ENCODE measurements around the gene PACS1. TPM values are rescaled to one million over a fixed set of nuclear protein-coding genes. Genes with fewer than 3 reads are reported as not detected.

PACS1 gene
- total RNA-seq, 1 donor from 2014 or later, result 49.9 TPM

- H3K4me3 Mint-ChIP-seq, result no peak overlapping the region
- H3K4me1 Mint-ChIP-seq (ENCODE audit: unreplicated experiment), result no peaks in the 10 kb centered on the region
- H3K27me3 Mint-ChIP-seq, result no peaks in the 10 kb centered on the region
- DNase-seq (ENCODE audit: extremely low spot score, unreplicated experiment), result no peak
- peaks cover 15% of the 10 kb centered on the region for H3K36me3 Mint-ChIP-seq
- no peak for TF ChIP-seq CTCF (conservative IDR thresholded peaks at IDR 0.05)
- H3K27ac Mint-ChIP-seq, result no peak overlapping the region
- no peaks in the 10 kb centered on the region for H3K9me3 Mint-ChIP-seq
Measured at GRCh38 chr11:66237867-66238266, 167.8 kb downstream of the PACS1 start.

DNA sequence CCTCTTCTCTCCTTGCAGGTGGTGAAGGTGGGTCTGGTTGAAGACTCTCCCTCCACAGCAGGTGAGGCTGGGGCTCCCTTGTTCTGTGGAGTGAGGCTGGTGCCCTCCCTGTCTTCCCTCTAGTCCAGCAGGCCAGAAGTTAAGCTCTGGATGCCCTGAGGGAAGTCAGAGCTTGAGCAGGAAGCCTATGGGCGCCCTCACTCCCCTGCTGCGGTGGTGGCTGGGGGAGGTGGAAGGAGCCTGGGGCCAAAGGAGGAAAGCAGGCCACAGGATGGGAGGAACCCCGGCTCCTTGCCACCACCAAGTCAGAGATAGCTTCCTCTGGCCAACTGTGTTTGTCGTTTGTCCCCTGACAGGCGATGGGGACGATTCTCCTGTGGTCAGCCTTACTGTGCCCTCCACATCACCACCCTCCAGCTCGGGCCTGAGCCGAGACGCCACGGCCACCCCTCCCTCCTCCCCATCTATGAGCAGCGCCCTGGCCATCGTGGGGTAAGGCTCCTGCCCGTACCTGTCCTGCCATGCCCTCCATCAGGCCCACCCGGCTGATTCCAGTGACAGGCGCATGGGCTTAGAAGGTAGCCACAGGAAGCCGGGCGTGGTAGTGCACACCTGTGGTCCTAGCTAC lies 168.8 kb downstream of the PACS1 start:
- DNase-seq (ENCODE audit: extremely low spot score, unreplicated experiment), result no peak
- no peak for TF ChIP-seq CTCF (conservative IDR thresholded peaks at IDR 0.05)
- Mint-ChIP-seq H3K4me1 (ENCODE audit: unreplicated experiment) (no peaks in the 10 kb centered on the region), H3K4me3 (no peak overlapping the region), H3K27ac (no peak overlapping the region), H3K9me3 (no peaks in the 10 kb centered on the region), H3K27me3 (no peaks in the 10 kb centered on the region), H3K36me3 (peaks cover 9% of the 10 kb centered on the region)

DNA sequence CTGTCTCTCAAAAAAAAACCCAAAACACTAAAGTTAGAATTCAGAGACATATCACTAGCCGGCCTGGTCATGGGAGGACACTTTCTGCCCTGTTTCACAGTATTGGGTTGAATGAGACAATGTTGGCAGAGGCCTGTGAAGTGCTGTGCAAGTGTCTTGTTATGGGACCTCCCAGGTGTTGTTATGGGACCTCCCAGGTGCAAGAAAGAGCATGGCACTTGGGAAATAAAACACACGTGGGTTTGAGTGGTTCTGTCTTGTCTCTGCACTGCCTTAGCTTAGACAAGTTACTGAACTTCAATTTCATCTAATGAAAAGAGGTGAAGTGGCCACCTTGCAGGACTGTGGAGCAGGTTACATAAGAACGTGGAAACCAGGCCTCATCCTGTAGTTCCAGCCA lies 169.4 kb downstream of the PACS1 start:
- H3K4me3 Mint-ChIP-seq, result no peak overlapping the region
- H3K27ac Mint-ChIP-seq, result no peak overlapping the region
- no peaks in the 10 kb centered on the region for H3K9me3 Mint-ChIP-seq
- H3K27me3 Mint-ChIP-seq, result no peaks in the 10 kb centered on the region
- peaks cover 9% of the 10 kb centered on the region for H3K36me3 Mint-ChIP-seq
- no peak for DNase-seq (ENCODE audit: extremely low spot score, unreplicated experiment)
- H3K4me1 Mint-ChIP-seq (ENCODE audit: unreplicated experiment), result no peaks in the 10 kb centered on the region
- no peak for TF ChIP-seq CTCF (conservative IDR thresholded peaks at IDR 0.05)

GRCh38 chr11:66239998-66240780 lies 170.1 kb downstream of the PACS1 start:
- Mint-ChIP-seq H3K36me3 (peaks cover 7% of the 10 kb centered on the region), H3K4me3 (no peak overlapping the region), H3K9me3 (no peaks in the 10 kb centered on the region), H3K27me3 (no peaks in the 10 kb centered on the region), H3K27ac (no peak overlapping the region), H3K4me1 (ENCODE audit: unreplicated experiment) (no peaks in the 10 kb centered on the region)
- no peak for DNase-seq (ENCODE audit: extremely low spot score, unreplicated experiment)
- no peak for TF ChIP-seq CTCF (conservative IDR thresholded peaks at IDR 0.05)

DNA sequence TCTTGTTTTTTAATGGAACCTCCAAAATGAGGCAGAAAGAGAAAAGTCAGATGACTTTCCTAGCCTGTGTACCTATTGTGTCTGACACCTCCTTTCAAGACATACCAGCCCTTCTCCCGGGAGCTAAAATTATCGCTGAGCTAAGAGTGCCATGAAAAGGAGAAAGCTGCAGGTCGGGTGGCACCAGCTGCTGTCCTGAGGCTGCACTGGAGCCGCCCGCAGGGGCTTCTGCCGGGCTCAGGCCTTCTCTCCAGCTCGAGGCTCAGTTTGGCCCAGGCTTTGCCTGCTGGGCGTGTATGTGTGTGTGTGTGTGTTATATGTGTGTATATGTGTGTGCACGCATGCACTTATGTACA lies 170.7 kb downstream of the PACS1 start:
- Mint-ChIP-seq H3K36me3 (peaks cover 1% of the 10 kb centered on the region), H3K27me3 (no peaks in the 10 kb centered on the region), H3K4me3 (no peak overlapping the region), H3K27ac (no peak overlapping the region), H3K4me1 (ENCODE audit: unreplicated experiment) (no peaks in the 10 kb centered on the region), H3K9me3 (no peaks in the 10 kb centered on the region)
- TF ChIP-seq CTCF (conservative IDR thresholded peaks at IDR 0.05), result no peak
- DNase-seq (ENCODE audit: extremely low spot score, unreplicated experiment), result no peak
